Measurements from ENCODE around the gene AFF3.

Gene AFF3

GRCh38 chr2:99543247-99543646 lies 599.1 kb downstream of the AFF3 start:
- TF ChIP-seq TAF1 (IDR thresholded peaks at IDR 0.05; ENCODE audit: borderline replicate concordance, insufficient read depth, low read length) (no peak), REST (IDR thresholded peaks at IDR 0.05; ENCODE audit: insufficient read depth in 1 of 2, low read depth in 2 of 2, low read length in 2 of 2) (no peak), SIN3A (IDR thresholded peaks at IDR 0.05; ENCODE audit: borderline replicate concordance, insufficient read depth, low read length) (no peak), FOXP2 (optimal IDR thresholded peaks at IDR 0.05; ENCODE audit: borderline replicate concordance, extremely low read depth, extremely low read length, insufficient read depth) (no peak), POLR2AphosphoS5 (IDR thresholded peaks at IDR 0.05; ENCODE audit: low read depth, low read length) (no peak)

GRCh38 chr2:99537910-99538485 lies 604.4 kb downstream of the AFF3 start:
- no peak for TF ChIP-seq POLR2AphosphoS5 (IDR thresholded peaks at IDR 0.05; ENCODE audit: low read depth, low read length)
- no peak for TF ChIP-seq REST (IDR thresholded peaks at IDR 0.05; ENCODE audit: insufficient read depth in 1 of 2, low read depth in 2 of 2, low read length in 2 of 2)
- TF ChIP-seq SIN3A (IDR thresholded peaks at IDR 0.05; ENCODE audit: borderline replicate concordance, insufficient read depth, low read length) = no peak
- no peak for TF ChIP-seq TAF1 (IDR thresholded peaks at IDR 0.05; ENCODE audit: borderline replicate concordance, insufficient read depth, low read length)
- no peak for TF ChIP-seq FOXP2 (optimal IDR thresholded peaks at IDR 0.05; ENCODE audit: borderline replicate concordance, extremely low read depth, extremely low read length, insufficient read depth)

GRCh38 chr2:99524056-99524455 lies 618.3 kb downstream of the AFF3 start:
- TF ChIP-seq SIN3A (IDR thresholded peaks at IDR 0.05; ENCODE audit: borderline replicate concordance, insufficient read depth, low read length) = no peak
- TF ChIP-seq FOXP2 (optimal IDR thresholded peaks at IDR 0.05; ENCODE audit: borderline replicate concordance, extremely low read depth, extremely low read length, insufficient read depth) = no peak
- no peak for TF ChIP-seq POLR2AphosphoS5 (IDR thresholded peaks at IDR 0.05; ENCODE audit: low read depth, low read length)
- TF ChIP-seq TAF1 (IDR thresholded peaks at IDR 0.05; ENCODE audit: borderline replicate concordance, insufficient read depth, low read length) = no peak
- TF ChIP-seq REST (IDR thresholded peaks at IDR 0.05; ENCODE audit: insufficient read depth in 1 of 2, low read depth in 2 of 2, low read length in 2 of 2) = no peak

GRCh38 chr2:99522157-99522556 lies 620.2 kb downstream of the AFF3 start:
- TF ChIP-seq TAF1 (IDR thresholded peaks at IDR 0.05; ENCODE audit: borderline replicate concordance, insufficient read depth, low read length) (no peak), SIN3A (IDR thresholded peaks at IDR 0.05; ENCODE audit: borderline replicate concordance, insufficient read depth, low read length) (no peak), POLR2AphosphoS5 (IDR thresholded peaks at IDR 0.05; ENCODE audit: low read depth, low read length) (no peak), REST (IDR thresholded peaks at IDR 0.05; ENCODE audit: insufficient read depth in 1 of 2, low read depth in 2 of 2, low read length in 2 of 2) (no peak), FOXP2 (optimal IDR thresholded peaks at IDR 0.05; ENCODE audit: borderline replicate concordance, extremely low read depth, extremely low read length, insufficient read depth) (no peak)

Measured in PFSK-1 (cell line).